NCI-H187 (cell line): Measurements from ENCODE around the gene PRR12.
A peak's percentile ranks its signal among the peaks of the same experiment; 100 is the strongest.

Source experiments
- DNase-seq, 2 experiments: peaks; one replicate each; lab custom pipeline; 2025; lab: John Stamatoyannopoulos, UW

Gene PRR12

DNA sequence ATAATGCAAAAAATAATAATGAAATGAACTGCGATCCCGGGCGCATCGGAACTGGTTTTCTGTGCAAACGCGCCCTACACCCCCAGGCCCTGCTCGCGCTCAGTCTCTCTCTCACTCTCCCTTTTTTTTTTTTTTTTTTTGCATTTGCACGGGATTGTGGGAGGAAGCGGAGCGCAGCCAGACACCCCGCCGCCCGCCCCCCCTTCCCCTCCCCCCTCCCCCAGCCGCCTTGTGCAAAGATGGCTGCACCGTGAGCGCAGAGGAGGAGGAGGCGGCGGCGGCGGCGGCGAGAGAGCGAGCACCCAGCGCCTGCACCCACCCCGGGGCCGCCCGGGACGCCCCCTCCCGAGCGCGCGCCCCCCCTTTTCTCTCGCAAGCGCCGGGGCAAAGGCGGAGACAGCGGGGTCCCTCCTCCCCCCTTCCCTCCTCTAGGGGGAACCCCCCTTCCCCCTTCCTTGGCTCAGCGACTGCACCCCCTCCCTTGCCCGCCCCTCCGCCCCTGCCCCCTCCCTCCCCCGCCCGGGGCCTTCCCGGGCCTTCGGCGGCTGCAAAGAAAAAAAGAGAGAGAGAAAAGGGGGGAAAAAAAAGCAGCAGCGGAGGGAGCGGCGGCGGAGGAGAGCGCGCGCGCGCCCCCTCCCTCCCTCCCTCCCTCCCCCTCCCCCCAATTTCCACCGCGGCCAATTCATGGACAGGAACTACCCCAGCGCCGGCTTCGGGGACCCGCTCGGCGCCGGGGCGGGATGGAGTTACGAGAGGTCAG, at the start of gene PRR12:
PRR12 (plus strand) TSS at position 212 of the 760 bp plus-strand sequence; CDS start at position 685, 473 bp downstream.
- DNase-seq = peak; percentile 64 to 73

- no peak for DNase-seq
Observed at GRCh38 chr19:49541914-49542313, 49.1 kb upstream of the PRR12 start.

- no peak for DNase-seq
Observed at GRCh38 chr19:49542446-49542845, 48.5 kb upstream of the PRR12 start.

- DNase-seq = no peak
Observed at GRCh38 chr19:49543032-49543431, 48.0 kb upstream of the PRR12 start.

GRCh38 chr19:49544154-49544553, 46.8 kb upstream of the PRR12 start:
- DNase-seq = no peak

DNA sequence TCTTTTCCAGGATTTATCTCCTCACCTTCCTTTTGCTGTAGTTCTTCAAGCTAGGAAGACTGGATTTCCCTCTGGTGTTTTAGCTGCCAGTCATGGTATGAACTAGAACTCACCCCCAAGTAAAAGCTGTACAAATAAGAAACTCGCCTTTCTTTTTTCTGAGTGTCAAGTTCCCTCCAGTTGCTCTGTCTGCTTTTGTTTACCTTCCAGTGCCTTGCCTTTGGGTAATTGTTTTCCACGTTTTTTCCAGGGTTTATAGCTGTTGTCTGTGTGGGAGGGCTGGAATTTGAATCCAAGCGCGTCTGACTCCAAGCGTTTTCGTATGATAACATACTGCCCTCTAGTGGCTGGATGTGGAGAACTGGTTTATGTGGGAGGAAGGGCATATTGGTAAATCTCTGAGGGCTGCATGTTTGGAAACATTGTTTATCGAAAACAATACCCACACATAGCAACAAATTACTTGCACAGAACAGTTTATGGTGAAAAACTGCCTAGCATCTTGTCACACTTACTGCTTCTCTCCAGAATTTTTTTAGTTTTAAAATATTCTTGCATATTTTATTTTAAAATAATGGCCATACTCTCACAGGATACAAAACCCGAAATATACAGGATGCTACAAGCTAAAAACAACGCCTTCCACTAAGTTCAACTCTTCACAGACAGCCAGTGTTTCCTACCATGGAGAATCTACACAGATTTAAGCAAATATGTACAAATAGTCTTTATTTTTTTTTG, 44.0 kb upstream of the PRR12 start:
- DNase-seq = peak; percentile 81 to 84

- DNase-seq = no peak
Observed at GRCh38 chr19:49549045-49549444, 41.9 kb upstream of the PRR12 start.

DNA sequence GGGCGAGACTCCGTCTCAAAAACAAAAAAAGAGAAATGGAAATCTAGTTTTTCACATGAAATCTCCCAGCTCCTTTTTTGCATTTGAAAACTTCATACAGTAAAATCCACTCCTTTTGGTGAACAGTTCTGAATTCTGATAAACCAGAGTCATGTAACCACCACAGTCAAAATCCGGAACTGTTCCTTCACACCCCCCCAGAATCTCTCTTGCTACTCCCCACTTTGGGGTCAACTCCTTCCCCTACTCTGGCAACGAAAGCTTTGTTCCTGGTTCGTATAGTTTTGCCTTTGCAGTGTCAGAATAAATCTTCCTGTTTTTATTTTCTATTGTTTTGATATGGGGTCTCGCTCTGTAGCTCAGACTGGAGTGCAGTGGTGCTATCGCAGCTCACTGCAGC, 39.5 kb upstream of the PRR12 start:
- no peak for DNase-seq

- DNase-seq = no peak
Observed at GRCh38 chr19:49552749-49553148, 38.2 kb upstream of the PRR12 start.

DNA sequence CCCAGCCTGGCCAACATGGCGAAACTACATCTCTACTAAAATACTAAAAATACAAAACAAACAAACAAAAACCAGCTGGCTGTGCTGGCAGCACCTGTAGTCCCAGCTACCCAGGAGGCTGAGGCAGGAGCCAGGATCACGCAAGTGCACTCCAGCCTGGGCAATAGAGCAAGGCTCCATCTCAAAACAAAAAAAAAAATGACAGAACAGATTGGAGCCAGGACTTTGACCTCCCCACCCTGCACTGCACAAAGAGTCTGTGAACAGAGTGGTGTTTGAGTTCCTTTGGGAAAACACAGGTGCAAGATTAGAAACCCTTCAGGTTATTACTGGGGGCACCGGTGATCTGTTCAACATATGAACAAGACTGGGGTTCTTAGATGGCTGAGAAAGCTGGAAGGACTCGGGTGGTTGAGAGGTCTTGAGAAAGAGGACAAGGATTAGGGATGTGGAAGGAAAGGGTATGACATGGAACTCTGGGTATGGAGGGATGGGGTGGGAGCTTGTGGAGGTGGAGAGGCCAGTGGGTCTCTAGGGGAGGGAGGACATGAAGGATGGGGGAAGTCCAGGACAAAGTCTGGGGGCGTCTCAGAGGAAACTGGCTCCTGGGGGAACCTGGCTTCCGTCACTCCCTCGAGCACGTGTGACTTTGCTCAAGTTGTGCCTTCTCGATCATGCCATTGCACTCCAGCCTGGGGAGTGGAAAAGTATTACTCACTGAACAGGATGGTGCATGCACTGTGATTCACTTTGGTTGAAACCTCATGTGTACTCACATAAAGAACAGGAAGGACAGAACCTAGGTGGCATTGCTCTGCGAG, 37.3 kb upstream of the PRR12 start:
- DNase-seq = no peak

DNA sequence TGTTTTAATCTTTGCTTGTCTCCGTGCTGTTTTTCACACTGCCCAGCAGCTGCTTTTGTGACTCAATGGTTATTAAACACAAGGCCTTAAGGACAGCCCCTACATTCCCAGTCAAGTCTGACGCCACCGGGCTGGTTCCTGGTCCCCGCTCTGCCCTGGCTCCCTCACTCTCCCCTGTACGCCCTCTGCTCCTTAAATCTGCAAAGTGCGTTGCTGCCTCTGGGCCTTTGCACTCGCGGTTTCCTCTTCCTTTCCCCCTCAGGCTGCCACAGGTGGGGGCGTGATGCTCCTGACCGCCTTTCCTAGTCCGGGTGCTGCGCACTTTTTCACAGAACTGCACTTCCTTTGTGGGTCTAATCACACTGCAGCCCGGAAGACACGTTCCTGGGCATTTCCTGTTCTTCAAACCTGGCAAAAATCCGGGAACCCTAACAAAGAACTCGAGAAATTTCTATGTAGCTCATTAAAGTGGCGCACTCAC, 36.2 kb upstream of the PRR12 start:
- no peak for DNase-seq

GRCh38 chr19:49555600-49556411, 35.2 kb upstream of the PRR12 start:
- peak; percentile 49 to 92 for DNase-seq

DNA sequence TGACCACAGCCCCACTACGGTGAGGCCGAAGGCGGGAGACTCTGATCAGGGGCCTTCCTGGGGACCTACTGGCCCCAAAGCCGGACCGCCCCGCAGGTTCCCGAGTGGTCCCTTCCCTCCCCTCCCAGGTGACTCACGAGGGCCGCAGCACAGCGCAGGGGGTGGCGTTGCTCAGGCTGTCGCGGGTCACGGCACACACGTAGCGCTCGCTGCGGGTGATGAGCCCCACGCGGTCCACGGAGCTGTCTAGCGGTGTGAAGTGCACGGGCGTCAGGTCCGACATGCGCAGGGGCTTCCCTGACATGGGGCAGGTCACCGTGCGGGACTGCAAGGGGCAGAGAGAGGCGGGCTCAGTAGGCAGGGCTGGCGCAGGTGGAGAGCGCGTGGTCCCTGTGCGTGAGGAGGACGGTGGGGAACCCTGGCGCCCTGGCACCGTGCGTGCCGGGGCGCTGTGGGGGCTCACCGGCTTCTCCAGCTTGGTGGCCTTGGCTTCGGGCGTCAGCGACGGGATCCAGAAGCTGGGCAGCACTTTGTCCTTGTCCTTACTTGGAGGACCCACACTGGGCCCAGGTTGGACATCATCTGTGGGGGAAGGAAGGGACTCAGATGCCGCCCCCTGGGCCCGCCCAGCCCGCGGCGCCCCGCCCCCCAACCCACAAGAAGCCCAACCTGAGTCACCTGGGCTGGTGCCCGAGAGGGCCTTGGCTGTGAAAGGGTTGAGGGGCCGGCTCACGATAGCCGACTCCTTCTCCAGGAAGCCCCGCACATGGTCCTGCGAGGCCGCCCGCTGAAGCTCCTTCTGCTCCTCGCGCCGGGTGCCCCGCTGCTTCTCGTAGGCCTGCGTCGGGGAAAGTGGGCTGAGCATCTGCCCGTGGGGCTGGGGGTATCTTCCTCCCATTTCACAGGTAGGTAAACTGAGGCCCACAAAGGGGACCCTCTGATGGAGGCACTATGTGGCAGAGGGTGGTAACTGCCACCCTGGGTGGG, 34.3 kb upstream of the PRR12 start:
- DNase-seq = no peak

DNA sequence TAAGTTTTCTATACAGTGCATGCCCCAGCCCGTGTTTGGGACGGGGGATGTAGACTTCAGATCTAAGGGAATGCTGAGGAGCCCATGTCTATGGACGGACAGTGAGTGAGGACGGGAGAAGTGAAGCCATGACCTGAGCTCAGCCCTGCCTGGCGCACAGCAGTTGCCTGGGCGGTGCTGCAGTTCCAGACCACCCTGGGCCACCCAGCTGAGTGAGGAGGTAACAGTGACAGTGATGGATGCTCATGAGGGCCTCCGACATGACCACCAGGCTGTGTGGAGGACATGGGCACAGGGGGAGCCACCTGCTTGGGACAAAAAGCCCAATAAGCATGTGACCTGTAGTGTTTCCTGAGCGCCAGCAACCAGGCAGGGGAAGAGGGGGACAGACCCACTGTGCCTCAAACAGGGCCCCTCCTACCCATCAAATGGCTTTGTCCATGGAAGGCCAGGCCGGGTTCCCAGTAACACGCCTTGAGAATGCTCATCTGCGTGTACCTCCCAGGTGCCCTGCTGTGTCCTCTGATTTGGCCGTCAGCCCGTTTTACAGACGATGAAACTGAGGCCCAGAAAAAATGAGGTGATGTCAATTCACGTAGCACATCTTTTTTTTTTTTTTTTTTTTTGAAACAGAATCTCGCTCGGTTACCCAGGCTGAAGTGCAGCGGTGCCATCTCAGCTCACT, 33.2 kb upstream of the PRR12 start:
- no peak for DNase-seq

DNA sequence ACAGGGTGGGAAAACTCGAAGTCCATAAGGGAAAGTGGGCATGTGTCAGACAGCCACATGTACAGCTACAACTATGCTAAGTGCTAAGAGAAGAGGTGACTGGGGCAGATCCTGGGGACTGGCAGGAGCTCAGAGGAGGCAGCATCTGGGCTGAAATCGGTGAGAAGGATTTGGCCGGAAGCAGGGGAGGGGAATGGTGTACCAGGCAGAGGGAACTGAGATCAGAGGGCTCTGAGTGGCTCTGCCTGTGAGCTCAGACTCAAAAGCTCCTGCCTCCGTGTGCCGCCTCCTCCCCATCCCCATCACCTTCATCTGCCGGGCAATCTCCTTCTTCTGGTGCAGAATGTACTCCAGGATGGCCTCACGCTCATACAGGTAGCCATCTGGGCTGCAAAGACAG, 32.4 kb upstream of the PRR12 start:
- DNase-seq = no peak

DNA sequence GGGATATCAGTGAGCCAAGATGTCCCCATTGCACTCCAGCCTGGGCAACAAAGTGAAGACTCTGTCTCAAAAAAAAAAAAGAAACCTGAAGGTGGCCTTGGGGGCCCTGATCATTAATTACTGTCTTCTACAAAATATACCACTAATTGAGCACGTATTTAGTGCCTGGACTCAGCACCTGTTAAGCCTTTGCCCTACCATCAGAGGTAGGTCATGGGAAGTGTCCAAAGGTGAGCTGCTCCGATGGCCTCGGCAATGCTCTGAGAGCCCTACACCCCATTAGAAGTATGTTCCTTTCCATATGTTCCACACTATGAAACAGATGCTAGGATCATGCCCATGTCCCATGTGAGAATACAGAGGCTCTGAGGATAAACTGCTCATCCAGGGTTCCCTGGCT, 31.5 kb upstream of the PRR12 start:
- no peak for DNase-seq

- DNase-seq = no peak
Observed at GRCh38 chr19:49559928-49560327, 31.1 kb upstream of the PRR12 start.

GRCh38 chr19:49560358-49560900, 30.6 kb upstream of the PRR12 start:
- no peak for DNase-seq

DNA sequence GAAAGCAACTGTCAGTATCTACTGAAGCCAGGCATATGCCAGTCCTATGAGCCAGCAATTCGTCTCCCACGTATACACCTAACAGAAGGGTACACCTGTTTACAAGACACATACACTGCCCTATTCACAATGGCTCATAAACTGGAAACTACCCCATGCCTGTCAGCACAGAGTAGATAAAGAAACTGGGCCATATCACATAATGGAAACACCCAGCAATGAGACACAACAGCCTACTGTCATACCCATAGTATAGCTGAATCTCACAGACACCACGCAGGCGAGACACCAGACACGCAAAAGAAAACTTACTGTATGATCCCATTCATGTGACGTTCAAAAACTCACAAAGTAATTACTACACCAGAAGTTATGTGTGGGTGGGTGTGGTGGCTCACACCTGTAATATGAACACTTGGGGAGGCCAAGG, 26.4 kb upstream of the PRR12 start:
- no peak for DNase-seq
